HG02970 (cell line): Measurements from ENCODE around the gene GCA.

Experiments used
- ATAC-seq: cut with Tn5 transposase; IDR thresholded peaks from one replicate; pipeline ENCODE4 v1.9.1; 2021; ENCODE audit warnings: mild to moderate bottlenecking, moderate library complexity, moderate number of reproducible peaks; ENCODE audit not compliant: unreplicated experiment, low FRiP score

Gene GCA

GRCh38 chr2:162401871-162402270 is 57.9 kb downstream of the GCA start:
- no peak for ATAC-seq

GRCh38 chr2:162403884-162404283 is 60.0 kb downstream of the GCA start:
- ATAC-seq: no peak
